ENCODE results near the gene CBX2.

CBX2 gene

DNA sequence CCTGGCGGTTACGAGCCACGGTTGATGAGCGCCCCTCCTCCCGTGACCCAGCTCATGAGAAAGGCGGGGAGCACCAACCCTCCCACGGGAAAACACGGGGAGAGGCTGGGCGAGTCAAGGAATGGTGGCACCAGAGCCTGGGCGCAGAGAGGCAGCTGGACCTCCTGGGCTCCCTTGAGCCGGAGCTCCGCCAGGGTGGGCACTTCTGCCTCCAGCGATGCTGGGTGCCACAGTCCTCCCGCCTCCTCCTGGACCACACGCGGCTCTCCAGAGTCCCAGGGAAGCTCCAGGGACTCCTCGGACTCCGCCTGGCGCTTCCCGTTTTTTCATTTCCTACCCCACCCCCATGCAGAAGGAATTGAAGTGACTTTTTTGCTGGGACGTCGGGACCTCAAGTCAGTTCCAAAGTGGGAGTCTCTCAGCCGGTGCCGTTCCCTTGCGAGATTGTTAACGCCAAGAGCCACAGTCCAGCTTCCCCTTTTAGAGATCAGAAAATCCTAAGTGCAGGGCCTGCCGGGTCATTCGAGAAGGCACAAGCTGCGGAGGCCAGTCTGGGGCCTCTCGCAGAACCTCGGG, 25.6 kb downstream of the CBX2 start:
- DNase-seq (ENCODE audit: low read depth), result no peak
- no peak for TF ChIP-seq CTCF (conservative IDR thresholded peaks at IDR 0.05; ENCODE audit: low read depth, low read length)
- H3K4me3 ChIP-seq (ENCODE audit: low read length), result no peak overlapping the region

DNA sequence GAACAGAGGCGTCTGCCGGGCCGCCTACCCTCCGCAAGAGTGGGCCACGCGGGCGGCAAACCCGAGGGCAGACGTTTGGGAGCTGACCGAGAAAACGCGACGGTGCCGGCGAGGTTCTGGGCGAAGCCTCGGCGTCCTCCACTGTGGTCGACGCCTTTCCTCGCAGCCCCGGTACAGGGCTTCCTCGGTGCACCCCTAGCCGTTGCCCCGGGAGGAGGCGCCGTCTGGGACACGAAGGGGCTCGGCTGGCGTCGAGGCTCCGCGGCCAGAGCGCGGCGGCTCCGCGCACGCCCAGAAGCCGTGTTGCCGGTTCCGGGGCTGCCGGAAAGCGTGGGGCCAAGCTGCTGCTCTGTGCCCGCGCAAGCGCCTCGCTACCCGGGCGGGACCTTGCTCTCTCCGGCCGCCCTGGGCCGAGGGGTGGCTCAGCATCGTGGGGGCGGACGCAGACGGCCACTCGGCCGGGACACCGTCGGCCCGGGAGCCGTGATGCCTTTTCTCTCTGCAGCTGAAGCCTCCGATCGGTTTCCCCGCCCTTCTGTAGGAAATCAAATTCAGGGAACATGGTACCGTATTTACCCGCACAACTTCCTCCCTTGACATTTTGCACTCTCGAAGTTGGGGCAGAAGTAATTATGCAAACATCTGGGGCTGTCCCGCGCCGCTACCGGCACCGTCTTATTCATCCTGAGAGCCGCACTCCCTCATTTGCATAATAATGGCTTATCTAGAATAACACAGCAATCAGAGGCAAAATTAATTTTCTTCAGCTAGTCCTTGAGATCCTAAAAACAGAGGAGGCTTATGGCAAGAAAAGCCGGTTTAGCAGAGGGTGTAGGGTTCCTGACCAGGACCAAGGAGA, 26.3 kb downstream of the CBX2 start:
- DNase-seq (ENCODE audit: low read depth), result no peak
- no peak for TF ChIP-seq CTCF (conservative IDR thresholded peaks at IDR 0.05; ENCODE audit: low read depth, low read length)
- H3K4me3 ChIP-seq (ENCODE audit: low read length), result no peak overlapping the region

- DNase-seq (ENCODE audit: low read depth), result no peak
- no peak overlapping the region for H3K4me3 ChIP-seq (ENCODE audit: low read length)
- TF ChIP-seq CTCF (conservative IDR thresholded peaks at IDR 0.05; ENCODE audit: low read depth, low read length), result no peak
Measured at GRCh38 chr17:79804856-79805696, 27.1 kb downstream of the CBX2 start.

DNA sequence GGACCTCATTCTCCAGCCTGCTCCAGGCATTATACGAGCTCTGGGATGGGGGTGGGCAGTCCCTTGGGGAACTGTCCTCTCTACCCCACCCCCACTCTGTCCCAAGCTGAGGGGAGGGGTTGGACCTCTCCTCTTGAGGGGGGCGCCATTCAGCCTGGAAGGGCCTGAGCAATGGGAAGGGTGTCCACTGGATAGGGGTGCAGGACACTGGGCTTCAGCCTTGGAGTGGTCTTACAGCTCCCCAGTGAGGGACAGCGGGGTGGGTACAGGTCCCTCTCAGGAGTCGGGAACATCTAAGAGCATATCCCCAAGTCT, 28.5 kb downstream of the CBX2 start:
- no peak for DNase-seq (ENCODE audit: low read depth)
- no peak for TF ChIP-seq CTCF (conservative IDR thresholded peaks at IDR 0.05; ENCODE audit: low read depth, low read length)
- no peak overlapping the region for H3K4me3 ChIP-seq (ENCODE audit: low read length)

DNA sequence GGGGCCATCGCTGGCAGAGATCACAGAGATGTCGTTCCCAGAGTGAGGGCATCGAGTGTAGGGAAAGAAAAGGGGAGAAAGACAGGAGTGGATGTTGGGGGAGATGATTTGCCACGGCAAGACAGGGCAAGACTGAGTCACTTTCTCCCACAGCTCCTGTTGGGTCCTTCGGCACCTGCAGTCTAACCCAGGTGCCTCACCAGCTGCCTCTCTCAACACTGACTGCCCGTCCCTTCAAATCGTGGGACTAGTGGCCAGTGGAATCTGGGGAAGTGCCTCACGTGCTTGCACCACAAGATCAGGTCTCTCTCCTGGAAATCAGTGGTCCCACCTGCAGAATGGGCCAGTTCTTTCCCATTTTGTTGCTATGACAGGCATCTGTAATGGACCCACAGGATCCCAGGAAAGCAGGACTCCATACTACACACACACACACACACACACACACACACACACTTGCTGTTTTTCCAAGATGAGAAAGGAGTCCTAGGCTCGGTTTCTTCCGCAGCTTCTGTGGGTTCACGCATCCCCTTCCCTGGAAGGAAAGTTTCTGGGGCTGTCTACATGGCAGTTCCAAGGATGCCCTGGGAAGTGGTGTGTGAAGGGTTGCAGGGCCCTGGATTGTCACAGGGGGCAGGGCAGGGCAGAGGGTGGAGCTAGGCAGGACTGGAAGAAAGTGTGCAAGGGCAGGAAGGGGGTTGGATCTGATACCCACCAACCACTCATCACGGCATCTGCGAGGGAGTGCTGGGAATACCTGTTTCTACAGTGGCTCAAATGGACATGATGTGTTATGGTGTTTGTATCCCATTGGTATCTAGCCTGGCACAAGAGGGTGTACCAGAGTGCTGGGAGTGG, 29.1 kb downstream of the CBX2 start:
- no peak overlapping the region for H3K4me3 ChIP-seq (ENCODE audit: low read length)
- no peak for TF ChIP-seq CTCF (conservative IDR thresholded peaks at IDR 0.05; ENCODE audit: low read depth, low read length)
- no peak for DNase-seq (ENCODE audit: low read depth)

DNA sequence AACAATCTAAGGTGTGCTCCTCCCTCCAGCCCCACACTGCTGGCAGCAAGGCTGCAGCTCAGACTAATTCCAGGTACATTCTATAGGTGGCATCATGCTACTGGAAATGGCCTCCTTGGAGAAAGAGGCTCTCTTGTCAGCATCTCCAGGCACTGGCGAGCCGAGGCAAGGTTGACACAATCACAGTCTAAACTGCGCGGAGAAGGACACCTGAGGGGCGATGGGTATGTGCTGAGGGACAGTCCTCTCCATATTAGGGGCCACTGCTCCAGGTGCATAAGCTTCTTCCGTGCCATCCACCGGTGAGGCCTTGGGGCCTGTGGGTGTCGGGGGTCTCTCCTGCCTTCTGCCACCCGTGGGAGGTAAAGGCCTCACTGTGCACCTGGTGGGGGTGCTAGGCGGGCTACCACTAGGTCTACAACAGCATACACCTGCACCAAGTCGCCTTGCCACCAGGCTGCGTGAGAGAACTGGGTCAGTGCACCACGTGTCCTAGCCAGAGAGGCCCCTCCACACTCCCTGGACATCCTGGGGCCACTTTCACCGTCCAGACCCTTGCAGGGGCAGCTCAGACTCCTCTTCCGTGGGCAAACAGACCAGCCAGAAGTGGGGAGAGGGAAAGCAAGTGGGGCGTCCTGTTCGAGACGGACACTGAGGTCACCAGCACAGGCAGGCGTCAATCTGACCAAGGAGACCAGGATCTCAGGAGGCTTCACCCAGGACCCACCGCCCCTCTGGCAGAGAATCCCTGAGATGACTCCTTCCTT, 31.0 kb downstream of the CBX2 start:
- H3K4me3 ChIP-seq (ENCODE audit: low read length), result no peak overlapping the region
- no peak for DNase-seq (ENCODE audit: low read depth)
- TF ChIP-seq CTCF (conservative IDR thresholded peaks at IDR 0.05; ENCODE audit: low read depth, low read length), result peak; percentile 49

All from retinal pigment epithelial cell (primary cell).